ENCODE measurements around the gene C3orf33.

C3orf33 gene

GRCh38 chr3:155782390-155782953, 23.6 kb downstream of the C3orf33 start:
- DNase-seq: no peak

GRCh38 chr3:155780291-155780690, 25.8 kb downstream of the C3orf33 start:
- no peak for DNase-seq

- DNase-seq: peak; percentile 9
Observed at GRCh38 chr3:155778462-155778861, 27.6 kb downstream of the C3orf33 start.

- no peak for DNase-seq
Observed at GRCh38 chr3:155772801-155773200, 33.3 kb downstream of the C3orf33 start.

GRCh38 chr3:155771126-155771525, 35.0 kb downstream of the C3orf33 start:
- DNase-seq: no peak

GRCh38 chr3:155766206-155766605, 39.9 kb downstream of the C3orf33 start:
- DNase-seq: peak; percentile 45

- DNase-seq: no peak
Observed at GRCh38 chr3:155763870-155764463, 42.1 kb downstream of the C3orf33 start.

GRCh38 chr3:155760653-155761052, 45.4 kb downstream of the C3orf33 start:
- DNase-seq: no peak

- no peak for DNase-seq
Observed at GRCh38 chr3:155757577-155757976, 48.5 kb downstream of the C3orf33 start.

- no peak for DNase-seq
Observed at GRCh38 chr3:155753038-155753639, 52.9 kb downstream of the C3orf33 start.

- DNase-seq: no peak
Observed at GRCh38 chr3:155748611-155749365, 57.3 kb downstream of the C3orf33 start.

- DNase-seq: no peak
Observed at GRCh38 chr3:155747946-155748290, 58.2 kb downstream of the C3orf33 start.

GRCh38 chr3:155747286-155747945, 58.7 kb downstream of the C3orf33 start:
- no peak for DNase-seq

- no peak for DNase-seq
Observed at GRCh38 chr3:155746703-155747102, 59.4 kb downstream of the C3orf33 start.

- no peak for DNase-seq
Observed at GRCh38 chr3:155745795-155746550, 60.1 kb downstream of the C3orf33 start.

- DNase-seq: peak; percentile 43
Observed at GRCh38 chr3:155744626-155745324, 61.3 kb downstream of the C3orf33 start, which contains the start of gene PLCH1. Gene PLCH1 (minus strand): TSS chr3:155745071. CDS start chr3:155704224, 40,847 bp downstream.

GRCh38 chr3:155744010-155744625, 62.0 kb downstream of the C3orf33 start:
- peak; percentile 34 for DNase-seq

- DNase-seq: no peak
Observed at GRCh38 chr3:155743606-155744005, 62.5 kb downstream of the C3orf33 start.

GRCh38 chr3:155742349-155742965, 63.6 kb downstream of the C3orf33 start:
- DNase-seq: no peak

- no peak for DNase-seq
Observed at GRCh38 chr3:155741603-155742002, 64.5 kb downstream of the C3orf33 start.

GRCh38 chr3:155741101-155741500, 65.0 kb downstream of the C3orf33 start:
- no peak for DNase-seq

Measured in fibroblast of skin of right quadriceps (primary cell).